ENCODE results near the gene ADAM22. TPM values are rescaled to one million over a fixed set of nuclear protein-coding genes. Genes with fewer than 3 reads are reported as not detected.

Gene ADAM22
- total and polyA plus RNA-seq, 4 donors = 27.2 to 178 (median 44.1) TPM

- Histone ChIP-seq H3K9me3 (ENCODE audit: control insufficient read depth, insufficient read depth, low read length) (no peaks in the 10 kb centered on the region), H3K4me3 (ENCODE audit: low read depth, low read length) (no peak overlapping the region), H3K36me3 (ENCODE audit: control insufficient read depth, insufficient read depth, low read length) (peaks cover 21% of the 10 kb centered on the region), H3K27me3 (ENCODE audit: control insufficient read depth, insufficient read depth, low read length) (no peaks in the 10 kb centered on the region), H3K4me1 (ENCODE audit: control insufficient read depth, insufficient read depth, low read length) (peaks cover 6% of the 10 kb centered on the region), H3K27ac (ENCODE audit: low read depth, low read length) (no peak overlapping the region)
- no peak for DNase-seq (ENCODE audit: low read depth in 4 of 6, low spot score in 6 of 6)
- WGBS (ENCODE audit: insufficient coverage) = 89% methylated on average over 1 of the region's 1 CpG
Measured at GRCh38 chr7:88212918-88213317, 278.9 kb downstream of the ADAM22 start.

GRCh38 chr7:88214456-88214855, 280.4 kb downstream of the ADAM22 start:
- Histone ChIP-seq H3K36me3 (ENCODE audit: control insufficient read depth, insufficient read depth, low read length) (peaks cover 17% of the 10 kb centered on the region), H3K4me3 (ENCODE audit: low read depth, low read length) (no peak overlapping the region), H3K27me3 (ENCODE audit: control insufficient read depth, insufficient read depth, low read length) (no peaks in the 10 kb centered on the region), H3K9me3 (ENCODE audit: control insufficient read depth, insufficient read depth, low read length) (no peaks in the 10 kb centered on the region), H3K4me1 (ENCODE audit: control insufficient read depth, insufficient read depth, low read length) (peaks cover 6% of the 10 kb centered on the region), H3K27ac (ENCODE audit: low read depth, low read length) (no peak overlapping the region)
- no peak for DNase-seq (ENCODE audit: low read depth in 4 of 6, low spot score in 6 of 6)
- WGBS (ENCODE audit: insufficient coverage) = no CpG with 5 or more reads among the region's 2 CpGs

- Histone ChIP-seq H3K36me3 (ENCODE audit: control insufficient read depth, insufficient read depth, low read length) (peaks cover 13% of the 10 kb centered on the region), H3K9me3 (ENCODE audit: control insufficient read depth, insufficient read depth, low read length) (no peaks in the 10 kb centered on the region), H3K27ac (ENCODE audit: low read depth, low read length) (no peak overlapping the region), H3K27me3 (ENCODE audit: control insufficient read depth, insufficient read depth, low read length) (no peaks in the 10 kb centered on the region), H3K4me3 (ENCODE audit: low read depth, low read length) (no peak overlapping the region), H3K4me1 (ENCODE audit: control insufficient read depth, insufficient read depth, low read length) (peaks cover 6% of the 10 kb centered on the region)
- DNase-seq (ENCODE audit: low read depth in 4 of 6, low spot score in 6 of 6) = no peak
- WGBS (ENCODE audit: insufficient coverage) = no CpG with 5 or more reads among the region's 2 CpGs
Measured at GRCh38 chr7:88215295-88215694, 281.2 kb downstream of the ADAM22 start.

- H3K4me3 ChIP-seq (ENCODE audit: low read depth, low read length) = no peak overlapping the region
- no peak for DNase-seq (ENCODE audit: low read depth in 4 of 6, low spot score in 6 of 6)
- H3K27me3 ChIP-seq (ENCODE audit: control insufficient read depth, insufficient read depth, low read length) = no peaks in the 10 kb centered on the region
- peaks cover 13% of the 10 kb centered on the region for H3K36me3 ChIP-seq (ENCODE audit: control insufficient read depth, insufficient read depth, low read length)
- H3K4me1 ChIP-seq (ENCODE audit: control insufficient read depth, insufficient read depth, low read length) = peaks cover 6% of the 10 kb centered on the region
- H3K9me3 ChIP-seq (ENCODE audit: control insufficient read depth, insufficient read depth, low read length) = no peaks in the 10 kb centered on the region
- no peak overlapping the region for H3K27ac ChIP-seq (ENCODE audit: low read depth, low read length)
Measured at GRCh38 chr7:88216276-88216675, 282.2 kb downstream of the ADAM22 start.

- Histone ChIP-seq H3K4me3 (ENCODE audit: low read depth, low read length) (no peak overlapping the region), H3K27ac (ENCODE audit: low read depth, low read length) (no peak overlapping the region), H3K9me3 (ENCODE audit: control insufficient read depth, insufficient read depth, low read length) (no peaks in the 10 kb centered on the region), H3K4me1 (ENCODE audit: control insufficient read depth, insufficient read depth, low read length) (peaks cover 6% of the 10 kb centered on the region), H3K36me3 (ENCODE audit: control insufficient read depth, insufficient read depth, low read length) (peaks cover 9% of the 10 kb centered on the region), H3K27me3 (ENCODE audit: control insufficient read depth, insufficient read depth, low read length) (no peaks in the 10 kb centered on the region)
- no CpG with 5 or more reads among the region's 1 CpG for WGBS (ENCODE audit: insufficient coverage)
- no peak for DNase-seq (ENCODE audit: low read depth in 4 of 6, low spot score in 6 of 6)
Measured at GRCh38 chr7:88217675-88218428, 283.8 kb downstream of the ADAM22 start.

DNA sequence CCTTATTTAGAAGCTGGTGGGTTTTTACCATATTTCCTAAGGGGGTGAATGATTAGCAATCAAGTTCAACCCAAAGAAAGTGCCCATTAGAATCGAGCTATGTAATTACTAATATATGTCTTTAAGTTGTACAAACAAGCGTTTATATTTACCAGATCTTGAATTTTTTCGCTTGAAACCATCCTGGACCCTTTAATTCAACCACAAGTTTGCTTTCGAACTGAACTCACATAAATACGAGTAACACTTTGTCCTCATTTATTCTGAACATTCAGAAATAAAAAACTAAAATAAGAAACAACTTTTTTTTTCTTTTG, 284.3 kb downstream of the ADAM22 start:
- peak overlapping the region; percentile 85 for H3K4me3 ChIP-seq (ENCODE audit: low read depth, low read length)
- WGBS (ENCODE audit: insufficient coverage) = 61% methylated on average over 2 of the region's 5 CpGs
- DNase-seq (ENCODE audit: low read depth in 4 of 6, low spot score in 6 of 6) = no peak
- H3K27me3 ChIP-seq (ENCODE audit: control insufficient read depth, insufficient read depth, low read length) = no peaks in the 10 kb centered on the region
- H3K27ac ChIP-seq (ENCODE audit: low read depth, low read length) = peak overlapping the region; percentile 97
- H3K4me1 ChIP-seq (ENCODE audit: control insufficient read depth, insufficient read depth, low read length) = peaks cover 6% of the 10 kb centered on the region
- no peaks in the 10 kb centered on the region for H3K9me3 ChIP-seq (ENCODE audit: control insufficient read depth, insufficient read depth, low read length)
- H3K36me3 ChIP-seq (ENCODE audit: control insufficient read depth, insufficient read depth, low read length) = peaks cover 8% of the 10 kb centered on the region

DNA sequence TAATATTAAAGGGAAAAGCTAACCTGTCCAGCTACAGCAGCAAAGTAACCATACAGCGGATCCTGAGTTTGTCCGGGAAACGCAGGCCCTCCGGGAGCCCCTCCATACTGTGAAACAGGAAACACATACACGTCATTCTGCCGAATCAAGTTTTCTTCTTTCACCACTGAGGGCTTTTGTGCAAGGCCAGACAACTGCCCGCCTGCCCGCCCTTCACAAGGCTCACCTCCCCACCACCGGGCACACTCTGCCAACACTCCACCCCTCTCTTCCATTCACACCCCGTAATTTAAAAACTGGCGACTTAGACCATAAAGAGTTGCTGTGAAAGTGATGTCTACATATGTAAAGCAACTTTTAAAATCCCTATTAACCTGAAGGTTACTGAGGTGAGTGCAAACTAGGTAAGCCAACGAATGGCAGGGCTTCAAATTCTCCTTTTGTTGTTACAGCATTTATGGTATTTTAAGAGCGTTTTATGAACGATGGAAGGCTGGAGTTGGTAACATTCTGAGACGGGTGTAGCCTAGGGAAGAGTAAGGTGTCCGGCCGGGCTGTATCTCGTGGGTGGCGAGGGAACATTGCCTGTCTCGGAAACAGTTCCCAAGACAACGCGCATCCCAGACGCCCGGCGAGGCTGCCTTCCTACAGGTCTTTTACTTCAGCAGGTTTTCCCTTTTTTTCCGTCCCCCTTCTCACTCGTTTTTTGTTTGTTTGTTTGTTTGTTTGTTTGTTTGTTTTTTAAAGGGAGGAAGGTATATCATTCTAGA, 285.0 kb downstream of the ADAM22 start:
- H3K4me1 ChIP-seq (ENCODE audit: control insufficient read depth, insufficient read depth, low read length) = peaks cover 6% of the 10 kb centered on the region
- H3K27me3 ChIP-seq (ENCODE audit: control insufficient read depth, insufficient read depth, low read length) = no peaks in the 10 kb centered on the region
- H3K9me3 ChIP-seq (ENCODE audit: control insufficient read depth, insufficient read depth, low read length) = no peaks in the 10 kb centered on the region
- H3K36me3 ChIP-seq (ENCODE audit: control insufficient read depth, insufficient read depth, low read length) = peaks cover 8% of the 10 kb centered on the region
- peak in 2 of 6 donors; percentile 75 to 81 for DNase-seq (ENCODE audit: low read depth in 4 of 6, low spot score in 6 of 6)
- peak overlapping the region; percentile 97 for H3K27ac ChIP-seq (ENCODE audit: low read depth, low read length)
- WGBS (ENCODE audit: insufficient coverage) = 1% methylated on average over 19 of the region's 27 CpGs
- peak overlapping the region; percentile 85 for H3K4me3 ChIP-seq (ENCODE audit: low read depth, low read length)

- WGBS (ENCODE audit: insufficient coverage) = under 1% methylated on average over 71 of the region's 75 CpGs
Measured at GRCh38 chr7:88219781-88220747, 286.0 kb downstream of the ADAM22 start, which contains the start of gene SRI. SRI (minus strand) TSS chr7:88220038; CDS start chr7:88220026, 12 bp downstream.

DNA sequence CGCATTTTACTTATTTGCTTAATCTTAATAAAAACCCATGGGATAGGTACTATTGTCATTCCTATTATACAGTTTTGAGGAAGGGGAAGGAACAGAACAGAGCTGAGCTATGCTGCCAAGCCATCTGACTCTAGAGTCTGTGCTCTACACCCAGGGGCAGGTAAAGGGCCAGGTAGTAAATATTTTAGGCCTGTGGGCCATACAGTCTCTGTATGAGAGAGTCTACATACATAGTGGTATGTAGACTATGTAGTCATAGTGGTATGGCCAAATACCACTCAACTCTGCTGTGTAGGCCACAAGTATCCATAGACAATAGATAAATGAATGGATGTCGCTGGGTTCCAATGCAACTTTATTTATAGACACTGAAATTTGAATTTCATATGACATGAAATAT, 289.2 kb downstream of the ADAM22 start:
- H3K27me3 ChIP-seq (ENCODE audit: control insufficient read depth, insufficient read depth, low read length) = no peaks in the 10 kb centered on the region
- DNase-seq (ENCODE audit: low read depth in 4 of 6, low spot score in 6 of 6) = no peak
- no peak overlapping the region for H3K4me3 ChIP-seq (ENCODE audit: low read depth, low read length)
- no peak overlapping the region for H3K27ac ChIP-seq (ENCODE audit: low read depth, low read length)
- no CpG with 5 or more reads among the region's 2 CpGs for WGBS (ENCODE audit: insufficient coverage)
- no peaks in the 10 kb centered on the region for H3K9me3 ChIP-seq (ENCODE audit: control insufficient read depth, insufficient read depth, low read length)
- H3K4me1 ChIP-seq (ENCODE audit: control insufficient read depth, insufficient read depth, low read length) = no peaks in the 10 kb centered on the region
- H3K36me3 ChIP-seq (ENCODE audit: control insufficient read depth, insufficient read depth, low read length) = no peaks in the 10 kb centered on the region

More at GRCh38 chr7:88219781-88220747, 286.0 kb downstream of the ADAM22 start, which contains the start of gene SRI:
- peaks cover 8% of the 10 kb centered on the region for H3K36me3 ChIP-seq (ENCODE audit: control insufficient read depth, insufficient read depth, low read length)
- DNase-seq (ENCODE audit: low read depth in 4 of 6, low spot score in 6 of 6) = peak; percentile 60 to 95 (median 82)
- peak within 1 kb of the TSS; percentile 97 for H3K27ac ChIP-seq (ENCODE audit: low read depth, low read length)
- H3K4me3 ChIP-seq (ENCODE audit: low read depth, low read length) = peak within 1 kb of the TSS; percentile 85
- H3K27me3 ChIP-seq (ENCODE audit: control insufficient read depth, insufficient read depth, low read length) = no peaks in the 10 kb centered on the region
- H3K9me3 ChIP-seq (ENCODE audit: control insufficient read depth, insufficient read depth, low read length) = no peaks in the 10 kb centered on the region
- peaks cover 6% of the 10 kb centered on the region for H3K4me1 ChIP-seq (ENCODE audit: control insufficient read depth, insufficient read depth, low read length)

Measured in spinal cord (tissue), 10 donors.